ENCODE results near the gene SETDB1.
A peak's percentile ranks its signal among the peaks of the same experiment; 100 is the strongest.

The SETDB1 gene

DNA sequence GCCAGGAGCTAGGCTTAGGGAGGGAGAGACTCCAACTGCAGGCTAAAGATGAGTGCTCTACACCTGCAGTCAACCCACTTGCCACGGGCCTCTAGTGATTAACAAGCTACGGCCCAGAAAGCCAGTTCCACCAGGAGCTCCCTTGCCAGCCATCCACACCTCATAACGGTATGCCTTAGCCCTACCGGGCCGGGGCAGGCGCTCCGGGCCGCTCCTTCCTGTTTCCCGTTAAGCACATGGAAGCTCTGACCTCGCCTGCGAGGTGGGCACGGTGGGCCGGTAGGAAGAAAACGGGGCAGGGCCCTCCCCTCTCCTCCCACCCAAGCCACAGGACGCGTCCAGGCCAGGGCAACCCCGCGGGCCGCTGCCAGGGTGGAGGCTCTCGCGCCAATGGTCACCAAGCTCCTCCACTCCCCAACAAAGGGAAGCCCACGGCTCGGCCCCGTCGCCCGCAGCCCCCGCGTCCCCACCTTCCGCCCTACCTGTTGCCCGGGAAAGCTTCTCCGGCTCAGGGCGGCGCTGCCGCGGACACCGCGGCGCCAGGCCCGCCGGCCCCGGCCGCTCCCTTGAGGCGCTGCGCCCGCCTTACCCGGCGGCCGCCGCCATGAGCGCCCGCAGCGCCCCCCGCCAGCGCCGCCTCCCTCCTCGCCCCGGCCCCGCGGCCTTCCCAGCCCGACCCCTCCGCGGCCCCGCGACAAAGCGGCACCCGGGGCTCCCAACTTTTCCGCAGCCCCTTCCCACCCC is 47.8 kb downstream of the SETDB1 start:
- no peaks in the 10 kb centered on the region for H3K27me3 ChIP-seq (replicated peaks)
- in situ Hi-C loops (cut with HindIII; ENCODE audit: low pct_ligation_motif_present, low sequenced_read_pairs) = no loop called here
- H3K4me3 ChIP-seq (ENCODE audit: low read depth, low read length) = peak overlapping the region; percentile 80
- peak overlapping the region; percentile 75 for H3K27ac ChIP-seq
- DNase-seq = no peak
- TF ChIP-seq, protein P1, sequence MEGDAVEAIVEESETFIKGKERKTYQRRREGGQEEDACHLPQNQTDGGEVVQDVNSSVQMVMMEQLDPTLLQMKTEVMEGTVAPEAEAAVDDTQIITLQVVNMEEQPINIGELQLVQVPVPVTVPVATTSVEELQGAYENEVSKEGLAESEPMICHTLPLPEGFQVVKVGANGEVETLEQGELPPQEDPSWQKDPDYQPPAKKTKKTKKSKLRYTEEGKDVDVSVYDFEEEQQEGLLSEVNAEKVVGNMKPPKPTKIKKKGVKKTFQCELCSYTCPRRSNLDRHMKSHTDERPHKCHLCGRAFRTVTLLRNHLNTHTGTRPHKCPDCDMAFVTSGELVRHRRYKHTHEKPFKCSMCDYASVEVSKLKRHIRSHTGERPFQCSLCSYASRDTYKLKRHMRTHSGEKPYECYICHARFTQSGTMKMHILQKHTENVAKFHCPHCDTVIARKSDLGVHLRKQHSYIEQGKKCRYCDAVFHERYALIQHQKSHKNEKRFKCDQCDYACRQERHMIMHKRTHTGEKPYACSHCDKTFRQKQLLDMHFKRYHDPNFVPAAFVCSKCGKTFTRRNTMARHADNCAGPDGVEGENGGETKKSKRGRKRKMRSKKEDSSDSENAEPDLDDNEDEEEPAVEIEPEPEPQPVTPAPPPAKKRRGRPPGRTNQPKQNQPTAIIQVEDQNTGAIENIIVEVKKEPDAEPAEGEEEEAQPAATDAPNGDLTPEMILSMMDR (IDR thresholded peaks at IDR 0.05; ENCODE audit: low read depth, low read length, missing control alignments) = no peak
- peaks cover 2% of the 10 kb centered on the region for H3K36me3 ChIP-seq (replicated peaks)

DNA sequence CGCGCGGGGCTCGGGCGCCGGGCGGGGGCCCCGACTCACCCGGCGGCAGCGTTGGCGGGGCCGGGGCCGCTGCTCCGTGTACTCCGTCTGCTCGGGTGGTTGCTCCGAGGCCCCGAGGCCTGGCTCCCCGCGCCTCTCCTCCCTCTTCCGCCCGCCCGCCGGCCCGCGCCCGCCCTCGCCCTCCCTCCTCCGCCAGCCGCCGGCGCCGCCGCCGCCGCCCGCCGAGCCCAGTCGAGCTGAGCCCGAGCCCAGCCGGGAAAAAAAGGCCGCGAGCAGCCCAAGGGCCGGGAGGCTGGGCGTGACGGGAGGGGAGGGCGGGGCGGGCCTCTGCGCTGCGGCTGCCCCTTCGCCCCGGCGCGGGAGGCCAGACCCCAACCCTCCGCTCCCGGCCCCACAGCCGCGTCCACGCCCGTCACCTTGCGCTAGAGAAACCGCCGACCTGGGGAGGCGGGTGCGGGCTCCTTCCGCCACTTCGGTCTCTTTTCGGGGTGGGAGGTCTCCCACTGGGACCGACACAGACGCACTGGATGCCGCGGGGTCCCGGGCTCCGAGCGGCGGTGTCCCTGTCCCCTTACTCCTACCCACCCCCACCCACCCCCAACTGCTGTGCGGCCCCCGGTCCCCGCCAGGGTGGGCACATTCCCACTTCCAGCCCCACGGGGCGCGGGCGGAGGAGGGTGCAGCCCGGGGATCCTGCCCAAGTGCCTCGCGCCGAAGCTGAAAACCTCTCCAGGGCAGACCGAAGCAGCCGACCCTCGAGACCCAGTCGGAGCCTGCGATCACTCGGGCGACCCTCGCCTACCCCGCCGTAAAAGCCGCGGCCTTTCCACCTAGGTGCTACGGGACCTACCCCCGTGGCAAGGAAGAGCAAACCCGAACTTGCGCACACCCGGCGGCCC is 48.7 kb downstream of the SETDB1 start, which contains the start of gene CERS2:
CERS2 (minus strand) TSS at position 256 of the 899 bp plus-strand sequence. CDS start 5,745 bp downstream, outside the sequence.
- TF ChIP-seq, protein P1 (IDR thresholded peaks at IDR 0.05; ENCODE audit: low read depth, low read length, missing control alignments) = no peak
- Histone ChIP-seq H3K27ac (peak within 1 kb of the TSS; percentile 75), H3K36me3 (replicated peaks) (no peaks in the 10 kb centered on the region), H3K4me3 (ENCODE audit: low read depth, low read length) (peak within 1 kb of the TSS; percentile 80), H3K27me3 (replicated peaks) (no peaks in the 10 kb centered on the region)
- peak; percentile 62 for DNase-seq
- in situ Hi-C loops (cut with HindIII; ENCODE audit: low pct_ligation_motif_present, low sequenced_read_pairs) = no loop called here

DNA sequence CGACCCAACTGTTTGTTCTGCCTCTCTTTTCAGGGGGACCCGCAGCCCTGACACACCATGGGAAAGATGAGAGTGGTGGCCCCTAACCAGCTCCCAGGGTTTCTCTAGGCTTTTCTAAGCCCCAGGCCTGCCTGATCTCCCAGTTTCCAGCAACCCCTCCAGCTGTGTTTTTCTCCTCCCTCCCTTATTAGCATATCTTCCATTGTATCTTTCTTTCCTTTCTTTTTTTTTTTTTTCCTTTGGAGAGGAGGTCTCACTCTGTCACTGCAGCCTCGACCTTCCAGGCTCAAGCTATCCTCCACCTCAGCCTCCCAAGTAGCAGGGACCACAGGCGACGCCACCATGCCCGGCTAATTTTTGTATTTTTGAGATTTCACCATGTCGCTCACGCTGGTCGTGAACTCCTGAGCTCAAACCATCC is 50.2 kb downstream of the SETDB1 start:
- Histone ChIP-seq H3K4me3 (ENCODE audit: low read depth, low read length) (no peak overlapping the region), H3K36me3 (replicated peaks) (no peaks in the 10 kb centered on the region), H3K27ac (no peak overlapping the region), H3K27me3 (replicated peaks) (no peaks in the 10 kb centered on the region)
- DNase-seq = no peak
- TF ChIP-seq, protein P1 (IDR thresholded peaks at IDR 0.05; ENCODE audit: low read depth, low read length, missing control alignments) = no peak
- in situ Hi-C loops (cut with HindIII; ENCODE audit: low pct_ligation_motif_present, low sequenced_read_pairs) = no loop called here

DNA sequence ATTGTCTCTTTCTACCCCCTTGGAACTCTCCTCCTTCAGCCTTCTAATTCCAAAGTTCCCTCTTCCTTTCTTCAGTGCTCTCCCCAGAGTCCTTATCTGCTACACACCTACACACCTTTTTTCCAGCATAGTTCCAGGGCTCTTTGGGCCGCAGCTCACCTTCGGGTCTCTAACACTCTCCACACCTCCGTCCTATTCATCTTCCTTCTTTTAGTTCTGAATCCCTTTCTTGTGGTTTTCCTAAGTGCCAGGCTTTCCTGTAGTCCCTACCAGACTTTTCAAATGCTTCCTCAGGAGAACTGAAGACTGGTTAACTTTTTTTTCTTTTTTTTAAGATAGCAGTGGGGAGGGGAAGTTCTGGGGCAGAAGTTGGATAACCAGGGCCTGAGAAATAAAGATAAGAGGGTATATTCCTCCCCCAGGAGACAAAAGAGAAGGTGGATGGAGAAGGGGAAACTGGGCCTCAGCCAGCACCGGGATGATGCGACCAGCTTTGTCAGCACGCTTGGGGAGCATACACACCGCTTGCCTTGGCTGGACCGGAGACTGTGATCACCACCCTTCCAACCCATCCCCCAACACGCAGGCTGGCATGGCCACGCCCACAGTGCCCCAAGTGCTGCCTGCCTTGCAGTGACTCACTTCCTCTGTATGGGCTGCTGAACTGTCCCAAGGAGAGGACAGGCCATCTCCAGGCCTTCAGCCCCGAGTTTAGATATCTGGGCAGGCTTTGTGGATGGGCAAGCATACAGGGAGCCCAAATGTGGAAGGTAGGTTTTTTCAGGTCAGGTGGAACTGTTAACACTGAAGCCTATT is 50.9 kb downstream of the SETDB1 start:
- in situ Hi-C loops (cut with HindIII; ENCODE audit: low pct_ligation_motif_present, low sequenced_read_pairs) = no loop called here
- H3K36me3 ChIP-seq (replicated peaks) = no peaks in the 10 kb centered on the region
- no peak overlapping the region for H3K4me3 ChIP-seq (ENCODE audit: low read depth, low read length)
- no peak for DNase-seq
- TF ChIP-seq, protein P1 (IDR thresholded peaks at IDR 0.05; ENCODE audit: low read depth, low read length, missing control alignments) = no peak
- H3K27ac ChIP-seq = no peak overlapping the region
- H3K27me3 ChIP-seq (replicated peaks) = no peaks in the 10 kb centered on the region
